ENCODE data around the gene FYB2. TPM values are rescaled to one million over a fixed set of nuclear protein-coding genes. Genes with fewer than 3 reads are reported as not detected.

The FYB2 gene
- total RNA-seq, 1 experiment from 2014 or later: 0.15 TPM

GRCh38 chr1:56817716-56818463 is 1.3 kb downstream of the FYB2 start (continued):
- TF ChIP-seq, protein P1, sequence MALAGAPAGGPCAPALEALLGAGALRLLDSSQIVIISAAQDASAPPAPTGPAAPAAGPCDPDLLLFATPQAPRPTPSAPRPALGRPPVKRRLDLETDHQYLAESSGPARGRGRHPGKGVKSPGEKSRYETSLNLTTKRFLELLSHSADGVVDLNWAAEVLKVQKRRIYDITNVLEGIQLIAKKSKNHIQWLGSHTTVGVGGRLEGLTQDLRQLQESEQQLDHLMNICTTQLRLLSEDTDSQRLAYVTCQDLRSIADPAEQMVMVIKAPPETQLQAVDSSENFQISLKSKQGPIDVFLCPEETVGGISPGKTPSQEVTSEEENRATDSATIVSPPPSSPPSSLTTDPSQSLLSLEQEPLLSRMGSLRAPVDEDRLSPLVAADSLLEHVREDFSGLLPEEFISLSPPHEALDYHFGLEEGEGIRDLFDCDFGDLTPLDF (CRISPR knock-in tag; IDR thresholded peaks at IDR 0.05): no peak
- TF ChIP-seq AR (CRISPR knock-in tag; IDR thresholded peaks at IDR 0.05) (no peak), ATF2 (CRISPR knock-in tag; IDR thresholded peaks at IDR 0.05; ENCODE audit: borderline replicate concordance, low read depth) (no peak), NR2C2 (CRISPR knock-in tag; IDR thresholded peaks at IDR 0.05) (no peak), ZNF317 (CRISPR knock-in tag; IDR thresholded peaks at IDR 0.05; ENCODE audit: borderline replicate concordance, low read depth) (no peak), MAX (CRISPR knock-in tag; IDR thresholded peaks at IDR 0.05) (no peak), IRF2 (CRISPR knock-in tag; IDR thresholded peaks at IDR 0.05; ENCODE audit: borderline replicate concordance, low read depth) (no peak)

GRCh38 chr1:56816909-56817308 is 2.3 kb downstream of the FYB2 start:
- H3K9me3 Mint-ChIP-seq: peaks cover 8% of the 10 kb centered on the region
- POLR2A ChIA-PET: no interaction called here
- no peaks in the 10 kb centered on the region; the same call in 1 of the 2 replicates for H3K27me3 Mint-ChIP-seq (ENCODE audit: low read depth)
- no peak overlapping the region for H3K4me3 Mint-ChIP-seq
- ATAC-seq (no peak), DNase-seq (ENCODE audit: low spot score) (no peak)
- CTCF ChIA-PET: interaction anchor here (1.8 kb wide), 1 partner anchor 13 kb away, joined by 8 read pairs; no protein-coding TSS in a partner anchor
- no peaks in the 10 kb centered on the region for H3K36me3 Mint-ChIP-seq
- peaks cover 33% of the 10 kb centered on the region for H3K4me1 Mint-ChIP-seq
- no peak overlapping the region for H3K27ac Mint-ChIP-seq
- TF ChIP-seq RORB (CRISPR knock-in tag; IDR thresholded peaks at IDR 0.05) (no peak), SOX15 (CRISPR knock-in tag; IDR thresholded peaks at IDR 0.05) (no peak), HMGA2 (CRISPR knock-in tag; IDR thresholded peaks at IDR 0.05) (no peak), RELA (CRISPR knock-in tag; IDR thresholded peaks at IDR 0.05; ENCODE audit: borderline replicate concordance) (no peak), TEAD1 (CRISPR knock-in tag; IDR thresholded peaks at IDR 0.05) (no peak), SP1 (CRISPR knock-in tag; conservative IDR thresholded peaks at IDR 0.05) (no peak), ZBTB43 (CRISPR knock-in tag; IDR thresholded peaks at IDR 0.05) (no peak), ERG (CRISPR knock-in tag; IDR thresholded peaks at IDR 0.05) (no peak), MXD4 (CRISPR knock-in tag; IDR thresholded peaks at IDR 0.05; ENCODE audit: borderline replicate concordance) (no peak), MYBL2 (CRISPR knock-in tag; IDR thresholded peaks at IDR 0.05) (no peak)
- TF ChIP-seq, protein P1 (CRISPR knock-in tag; IDR thresholded peaks at IDR 0.05): no peak
- TF ChIP-seq, protein P2, sequence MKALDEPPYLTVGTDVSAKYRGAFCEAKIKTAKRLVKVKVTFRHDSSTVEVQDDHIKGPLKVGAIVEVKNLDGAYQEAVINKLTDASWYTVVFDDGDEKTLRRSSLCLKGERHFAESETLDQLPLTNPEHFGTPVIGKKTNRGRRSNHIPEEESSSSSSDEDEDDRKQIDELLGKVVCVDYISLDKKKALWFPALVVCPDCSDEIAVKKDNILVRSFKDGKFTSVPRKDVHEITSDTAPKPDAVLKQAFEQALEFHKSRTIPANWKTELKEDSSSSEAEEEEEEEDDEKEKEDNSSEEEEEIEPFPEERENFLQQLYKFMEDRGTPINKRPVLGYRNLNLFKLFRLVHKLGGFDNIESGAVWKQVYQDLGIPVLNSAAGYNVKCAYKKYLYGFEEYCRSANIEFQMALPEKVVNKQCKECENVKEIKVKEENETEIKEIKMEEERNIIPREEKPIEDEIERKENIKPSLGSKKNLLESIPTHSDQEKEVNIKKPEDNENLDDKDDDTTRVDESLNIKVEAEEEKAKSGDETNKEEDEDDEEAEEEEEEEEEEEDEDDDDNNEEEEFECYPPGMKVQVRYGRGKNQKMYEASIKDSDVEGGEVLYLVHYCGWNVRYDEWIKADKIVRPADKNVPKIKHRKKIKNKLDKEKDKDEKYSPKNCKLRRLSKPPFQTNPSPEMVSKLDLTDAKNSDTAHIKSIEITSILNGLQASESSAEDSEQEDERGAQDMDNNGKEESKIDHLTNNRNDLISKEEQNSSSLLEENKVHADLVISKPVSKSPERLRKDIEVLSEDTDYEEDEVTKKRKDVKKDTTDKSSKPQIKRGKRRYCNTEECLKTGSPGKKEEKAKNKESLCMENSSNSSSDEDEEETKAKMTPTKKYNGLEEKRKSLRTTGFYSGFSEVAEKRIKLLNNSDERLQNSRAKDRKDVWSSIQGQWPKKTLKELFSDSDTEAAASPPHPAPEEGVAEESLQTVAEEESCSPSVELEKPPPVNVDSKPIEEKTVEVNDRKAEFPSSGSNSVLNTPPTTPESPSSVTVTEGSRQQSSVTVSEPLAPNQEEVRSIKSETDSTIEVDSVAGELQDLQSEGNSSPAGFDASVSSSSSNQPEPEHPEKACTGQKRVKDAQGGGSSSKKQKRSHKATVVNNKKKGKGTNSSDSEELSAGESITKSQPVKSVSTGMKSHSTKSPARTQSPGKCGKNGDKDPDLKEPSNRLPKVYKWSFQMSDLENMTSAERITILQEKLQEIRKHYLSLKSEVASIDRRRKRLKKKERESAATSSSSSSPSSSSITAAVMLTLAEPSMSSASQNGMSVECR (CRISPR knock-in tag; IDR thresholded peaks at IDR 0.05; ENCODE audit: borderline replicate concordance): no peak
